BLaER1 (cell line): ENCODE results near the gene SAMD11.

Source experiments
- H3K27ac ChIP-seq: shearing (Covaris generic); formaldehyde crosslinking; 2 replicates; pipeline ENCODE4 v1.8.1; 2022
- H3K27me3 ChIP-seq: shearing (Covaris generic); formaldehyde crosslinking; 2 replicates; pipeline ENCODE4 v1.8.1; 2022
- H3K36me3 ChIP-seq: shearing (Covaris generic); formaldehyde crosslinking; 2 replicates; pipeline ENCODE4 v1.8.1; 2022
- H3K4me1 ChIP-seq: shearing (Covaris generic); formaldehyde crosslinking; 2 replicates; pipeline ENCODE4 v1.8.1; 2022
- H3K4me2 ChIP-seq: shearing (Covaris generic); formaldehyde crosslinking; 2 replicates; pipeline ENCODE4 v1.8.1; 2022
- H3K4me3 ChIP-seq: shearing (Covaris generic); formaldehyde crosslinking; 2 replicates; pipeline ENCODE4 v1.8.1; 2022
- H3K9ac ChIP-seq: shearing (Covaris generic); formaldehyde crosslinking; 2 replicates; pipeline ENCODE4 v1.8.1; 2022
- H3K9me3 ChIP-seq: shearing (Covaris generic); formaldehyde crosslinking; 2 replicates; pipeline ENCODE4 v1.8.1; 2022
- H4K20me1 ChIP-seq: shearing (Covaris generic); formaldehyde crosslinking; 2 replicates; pipeline ENCODE4 v1.8.1; 2022
- Cebpa-rat ChIP-seq: shearing (Covaris generic); IDR thresholded peaks from 2 replicates; pipeline ENCODE4 v1.8.1; 2022

SAMD11 gene

DNA sequence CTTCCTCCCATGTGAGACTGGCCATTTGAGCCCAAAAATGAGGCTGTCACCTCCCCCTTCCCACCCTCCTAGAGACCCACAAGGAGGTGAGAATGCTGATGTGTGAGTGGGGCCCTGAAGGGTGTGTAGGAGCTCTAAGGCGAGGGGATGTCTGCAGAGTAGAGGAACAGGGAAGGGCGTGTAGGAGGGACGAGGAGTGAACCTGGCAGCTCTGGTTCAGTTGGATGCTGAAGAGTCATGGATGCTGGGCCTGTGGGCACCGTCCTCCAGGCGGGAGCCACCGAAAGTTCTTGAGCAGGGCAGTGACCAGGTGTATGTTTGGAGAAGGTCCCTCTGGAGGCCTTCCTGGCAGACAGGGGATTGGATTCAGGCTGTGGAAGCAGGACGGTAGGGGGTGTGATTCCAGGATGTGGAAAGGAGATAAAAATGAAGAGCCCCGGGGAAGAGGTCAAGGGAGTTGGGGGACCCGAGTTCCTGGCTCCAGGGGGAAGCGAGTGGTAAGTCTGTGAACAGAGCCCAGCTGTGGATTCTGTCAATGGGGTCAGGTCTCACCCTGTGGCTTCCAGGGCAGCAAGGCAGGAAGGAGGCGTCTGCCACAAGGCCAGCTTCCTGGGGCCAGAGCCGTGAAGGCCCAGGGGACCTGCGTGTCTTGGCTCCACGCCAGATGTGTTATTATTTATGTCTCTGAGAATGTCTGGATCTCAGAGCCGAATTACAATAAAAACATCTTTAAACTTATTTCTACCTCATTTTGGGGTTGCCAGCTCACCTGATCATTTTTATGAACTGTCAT, 7.9 kb downstream of the SAMD11 start:
- Histone ChIP-seq H3K4me3 (no peak overlapping the region), H3K4me2 (peak overlapping the region; percentile 86), H4K20me1 (peaks cover 58% of the 10 kb centered on the region), H3K9me3 (no peaks in the 10 kb centered on the region), H3K27ac (no peak overlapping the region), H3K4me1 (peaks cover 69% of the 10 kb centered on the region), H3K27me3 (peaks cover 52% of the 10 kb centered on the region), H3K36me3 (no peaks in the 10 kb centered on the region), H3K9ac (peak overlapping the region; percentile 3; the same call in 1 of the 2 replicates)
- TF ChIP-seq Cebpa-rat, result no peak

GRCh38 chr1:932173-932510, 8.4 kb downstream of the SAMD11 start:
- Histone ChIP-seq H3K27ac (no peak overlapping the region), H3K4me1 (peaks cover 68% of the 10 kb centered on the region), H3K9me3 (no peaks in the 10 kb centered on the region)

GRCh38 chr1:932776-933602, 9.3 kb downstream of the SAMD11 start:
- H3K9ac ChIP-seq, result 0 out of 2 replicates have a peak overlapping the region, but pooled peaks have one; percentile 5
- H3K4me3 ChIP-seq, result no peak overlapping the region
- H3K9me3 ChIP-seq, result no peaks in the 10 kb centered on the region
- H3K27ac ChIP-seq, result no peak overlapping the region
- peaks cover 44% of the 10 kb centered on the region for H3K27me3 ChIP-seq
- H3K4me1 ChIP-seq, result peaks cover 65% of the 10 kb centered on the region
- peak overlapping the region; percentile 86 for H3K4me2 ChIP-seq
- H4K20me1 ChIP-seq, result peaks cover 53% of the 10 kb centered on the region
- TF ChIP-seq Cebpa-rat, result no peak
- H3K36me3 ChIP-seq, result no peaks in the 10 kb centered on the region

More at GRCh38 chr1:932173-932510, 8.4 kb downstream of the SAMD11 start:
- no peaks in the 10 kb centered on the region for H3K36me3 ChIP-seq
- peaks cover 56% of the 10 kb centered on the region for H4K20me1 ChIP-seq
- H3K9ac ChIP-seq, result 0 out of 2 replicates have a peak overlapping the region, but pooled peaks have one; percentile 5
- peak overlapping the region; percentile 86 for H3K4me2 ChIP-seq
- H3K27me3 ChIP-seq, result peaks cover 51% of the 10 kb centered on the region
- TF ChIP-seq Cebpa-rat, result no peak
- H3K4me3 ChIP-seq, result no peak overlapping the region

- Histone ChIP-seq H3K27ac (no peak overlapping the region), H3K36me3 (no peaks in the 10 kb centered on the region), H3K9me3 (no peaks in the 10 kb centered on the region), H3K27me3 (peaks cover 48% of the 10 kb centered on the region), H3K4me2 (peak overlapping the region; percentile 86; the same call in 1 of the 2 replicates), H3K4me3 (no peak overlapping the region), H4K20me1 (peaks cover 55% of the 10 kb centered on the region), H3K4me1 (peaks cover 68% of the 10 kb centered on the region), H3K9ac (no peak overlapping the region)
- TF ChIP-seq Cebpa-rat, result no peak
Observed at GRCh38 chr1:933603-933940, 9.8 kb downstream of the SAMD11 start.

- Histone ChIP-seq H3K4me3 (no peak overlapping the region), H3K9ac (no peak overlapping the region)
Observed at GRCh38 chr1:934991-935750, 11.4 kb downstream of the SAMD11 start.

DNA sequence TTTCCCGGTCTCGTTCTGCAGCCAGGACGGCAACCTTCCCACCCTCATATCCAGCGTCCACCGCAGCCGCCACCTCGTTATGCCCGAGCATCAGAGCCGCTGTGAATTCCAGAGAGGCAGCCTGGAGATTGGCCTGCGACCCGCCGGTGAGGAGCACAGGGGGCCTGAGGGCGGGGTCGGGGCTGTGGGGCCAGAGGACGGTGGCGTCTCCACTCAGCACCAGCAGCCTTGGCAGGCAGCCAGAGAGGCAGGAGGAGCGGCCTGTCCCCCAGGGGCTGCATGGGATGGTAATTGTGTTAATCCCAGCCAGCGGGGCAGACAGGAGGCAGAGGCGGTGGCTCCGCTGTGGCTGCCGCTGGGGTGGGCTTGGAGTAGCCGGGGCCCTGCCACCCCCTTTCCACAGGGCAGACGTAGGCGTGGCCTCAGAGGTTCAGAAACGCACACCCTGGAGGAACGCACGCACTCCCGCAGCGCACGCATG, 12.1 kb downstream of the SAMD11 start:
- no peaks in the 10 kb centered on the region for H3K36me3 ChIP-seq
- H3K4me3 ChIP-seq, result no peak overlapping the region
- no peak overlapping the region for H3K9ac ChIP-seq
- no peak overlapping the region for H3K27ac ChIP-seq
- H3K27me3 ChIP-seq, result peaks cover 64% of the 10 kb centered on the region
- no peak for TF ChIP-seq Cebpa-rat
- H3K9me3 ChIP-seq, result no peaks in the 10 kb centered on the region
- peaks cover 75% of the 10 kb centered on the region for H4K20me1 ChIP-seq
- H3K4me2 ChIP-seq, result peak overlapping the region; percentile 59
- peaks cover 81% of the 10 kb centered on the region for H3K4me1 ChIP-seq

More at GRCh38 chr1:934991-935750, 11.4 kb downstream of the SAMD11 start:
- H4K20me1 ChIP-seq, result peaks cover 69% of the 10 kb centered on the region
- H3K9me3 ChIP-seq, result no peaks in the 10 kb centered on the region
- H3K36me3 ChIP-seq, result no peaks in the 10 kb centered on the region
- H3K4me1 ChIP-seq, result peaks cover 81% of the 10 kb centered on the region
- peak overlapping the region; percentile 59 for H3K4me2 ChIP-seq
- no peak overlapping the region for H3K27ac ChIP-seq
- H3K27me3 ChIP-seq, result peaks cover 58% of the 10 kb centered on the region
- TF ChIP-seq Cebpa-rat, result no peak

DNA sequence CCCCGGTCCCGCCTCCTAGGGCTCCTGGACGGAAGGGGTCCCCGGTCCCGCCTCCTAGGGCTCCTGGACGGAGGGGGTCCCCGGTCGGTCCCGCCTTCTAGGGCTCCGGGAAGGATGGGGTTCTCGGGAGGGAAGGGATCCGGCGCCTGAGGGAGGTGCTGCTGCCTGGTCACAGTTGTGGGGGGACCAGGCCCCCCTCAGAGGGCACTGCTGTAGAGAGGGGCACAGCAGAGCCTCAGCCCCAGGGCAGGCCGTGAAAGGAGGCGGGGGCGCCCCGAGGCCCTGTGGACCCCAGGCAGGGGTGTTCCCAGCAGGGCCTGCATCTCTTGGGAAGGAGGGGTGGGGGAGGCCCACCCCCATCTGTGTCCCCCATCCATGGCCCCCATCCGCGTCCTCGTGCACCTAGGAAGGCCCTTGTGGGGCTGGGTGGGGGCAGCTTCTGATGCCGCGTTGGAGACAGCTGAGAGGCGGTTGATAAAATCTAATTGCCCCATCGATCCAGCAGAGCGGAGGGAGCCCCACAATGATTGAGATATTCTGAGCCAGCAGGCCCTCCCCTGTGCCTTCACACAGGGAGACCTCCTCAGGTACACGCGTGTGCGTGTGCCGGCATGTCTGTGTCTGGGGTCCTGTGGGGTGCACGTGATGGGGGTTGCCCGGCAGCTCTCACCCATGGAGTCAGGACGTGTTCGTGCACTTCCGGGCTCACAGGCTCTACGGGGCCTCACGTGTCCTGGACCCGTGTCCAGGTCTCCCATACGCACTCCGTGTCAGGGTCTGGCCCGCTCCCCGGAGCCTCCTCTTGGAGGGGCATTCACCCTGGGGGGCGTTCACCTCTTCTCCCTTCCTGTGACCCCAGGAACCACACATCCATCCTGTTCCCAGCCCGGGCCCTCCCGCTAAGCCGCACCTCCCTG, 12.9 kb downstream of the SAMD11 start:
- Histone ChIP-seq H3K36me3 (no peaks in the 10 kb centered on the region), H4K20me1 (peaks cover 79% of the 10 kb centered on the region), H3K27me3 (peaks cover 72% of the 10 kb centered on the region), H3K4me3 (no peak overlapping the region), H3K27ac (no peak overlapping the region), H3K4me2 (peak overlapping the region; percentile 59), H3K4me1 (peaks cover 81% of the 10 kb centered on the region), H3K9ac (no peak overlapping the region), H3K9me3 (no peaks in the 10 kb centered on the region)
- no peak for TF ChIP-seq Cebpa-rat

- Histone ChIP-seq H3K27me3 (peaks cover 81% of the 10 kb centered on the region), H3K27ac (no peak overlapping the region), H3K4me1 (peaks cover 79% of the 10 kb centered on the region), H3K9ac (no peak overlapping the region), H3K36me3 (no peaks in the 10 kb centered on the region), H3K4me3 (no peak overlapping the region), H3K9me3 (no peaks in the 10 kb centered on the region), H4K20me1 (peaks cover 79% of the 10 kb centered on the region), H3K4me2 (peak overlapping the region; percentile 90; the same call in 1 of the 2 replicates)
- TF ChIP-seq Cebpa-rat, result no peak
Observed at GRCh38 chr1:937521-937920, 13.8 kb downstream of the SAMD11 start.
